HG03159 (cell line): ENCODE measurements around the gene TCEA3.

Experiments
- ATAC-seq: cut with Tn5 transposase; IDR thresholded peaks from one replicate; pipeline ENCODE4 v1.9.1; 2021; ENCODE audit warnings: mild to moderate bottlenecking, moderate library complexity; ENCODE audit not compliant: unreplicated experiment

Gene TCEA3

DNA sequence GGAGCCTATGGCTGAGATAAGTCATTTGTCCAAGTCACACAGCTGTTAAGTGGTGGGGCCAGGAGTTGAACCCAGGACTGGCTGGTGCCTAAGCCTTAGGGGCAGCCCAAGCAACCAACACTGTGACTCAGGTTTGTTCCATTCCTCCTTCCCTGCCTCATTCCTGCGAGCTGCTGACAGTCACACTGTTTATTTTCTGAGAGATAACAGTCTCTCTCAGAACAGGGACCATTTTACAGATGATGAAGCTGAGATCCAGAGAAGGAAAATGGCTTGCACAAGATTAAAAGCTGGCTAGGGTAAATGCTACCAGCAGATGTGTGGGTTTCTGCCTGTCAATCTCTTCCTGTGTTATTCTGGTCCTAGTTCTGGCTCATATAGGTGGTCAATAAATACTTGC, 24.3 kb upstream of the TCEA3 start:
- ATAC-seq: no peak

DNA sequence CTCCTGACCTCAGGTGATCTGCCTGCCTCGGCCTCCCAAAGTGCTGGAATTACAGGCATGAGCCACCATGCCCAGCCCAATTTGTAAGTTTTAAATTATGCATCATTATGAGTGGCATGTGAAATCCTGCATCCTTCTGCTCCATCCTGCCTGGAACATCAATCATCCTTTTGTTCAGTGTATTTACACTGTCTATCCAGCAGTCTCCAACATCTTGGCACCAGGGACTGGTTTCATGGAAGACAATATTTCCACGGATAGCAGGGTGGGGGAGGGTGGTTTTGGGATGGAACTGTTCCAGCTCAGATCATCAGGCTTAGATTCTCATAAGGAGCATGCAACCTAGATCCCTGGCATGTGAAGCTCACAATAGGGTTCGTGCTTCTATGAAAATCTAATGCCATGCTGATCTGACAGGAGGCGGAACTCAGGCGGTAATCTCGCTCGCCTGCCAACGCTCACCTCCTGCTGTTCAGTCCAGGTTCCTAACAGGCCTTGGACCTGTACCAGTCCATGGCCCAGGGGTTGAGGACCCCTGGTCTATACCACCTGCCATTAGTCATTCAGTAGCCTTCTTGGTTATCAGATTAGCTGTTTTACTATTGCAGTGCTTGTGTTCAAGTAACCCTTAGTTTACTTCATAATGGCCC, 22.2 kb upstream of the TCEA3 start:
- no peak for ATAC-seq

DNA sequence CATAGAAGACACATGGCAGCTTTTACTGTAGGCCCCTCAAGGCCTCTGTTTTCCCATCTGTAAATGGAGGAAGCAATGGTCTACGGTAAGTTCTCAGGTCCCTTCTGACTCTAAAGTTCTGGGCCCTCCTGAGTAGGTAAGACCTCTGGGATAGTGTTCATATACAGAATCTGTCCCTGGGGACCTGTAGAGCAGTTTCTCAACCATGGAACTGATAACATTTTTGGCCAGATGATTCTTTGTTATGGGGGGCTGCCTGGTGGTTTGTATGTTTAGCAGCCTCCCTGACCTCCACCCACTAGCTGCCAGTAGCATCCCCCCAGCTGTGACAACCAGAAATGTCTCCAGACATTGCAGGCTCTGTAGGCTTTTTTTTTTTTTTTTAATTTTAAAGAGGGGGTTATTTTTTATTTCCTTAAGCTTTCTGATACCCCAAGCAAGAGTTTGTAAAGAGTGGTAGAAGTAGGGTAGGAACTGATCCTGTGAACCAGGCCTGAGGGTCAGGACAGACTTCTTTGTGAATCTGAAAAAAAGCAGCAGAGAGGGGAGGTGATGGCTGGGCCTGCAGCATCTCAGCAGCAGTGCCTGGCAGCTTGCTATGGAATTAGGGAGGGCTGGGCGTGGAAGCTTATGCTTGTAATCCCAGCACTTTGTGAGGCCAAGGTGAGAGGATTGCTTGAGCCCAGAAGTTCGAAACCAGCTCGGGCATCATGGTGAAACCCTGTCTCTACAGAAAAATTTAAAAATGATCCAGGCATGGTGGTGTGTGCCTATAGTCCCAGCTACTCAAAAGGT, 20.2 kb upstream of the TCEA3 start:
- ATAC-seq: no peak

DNA sequence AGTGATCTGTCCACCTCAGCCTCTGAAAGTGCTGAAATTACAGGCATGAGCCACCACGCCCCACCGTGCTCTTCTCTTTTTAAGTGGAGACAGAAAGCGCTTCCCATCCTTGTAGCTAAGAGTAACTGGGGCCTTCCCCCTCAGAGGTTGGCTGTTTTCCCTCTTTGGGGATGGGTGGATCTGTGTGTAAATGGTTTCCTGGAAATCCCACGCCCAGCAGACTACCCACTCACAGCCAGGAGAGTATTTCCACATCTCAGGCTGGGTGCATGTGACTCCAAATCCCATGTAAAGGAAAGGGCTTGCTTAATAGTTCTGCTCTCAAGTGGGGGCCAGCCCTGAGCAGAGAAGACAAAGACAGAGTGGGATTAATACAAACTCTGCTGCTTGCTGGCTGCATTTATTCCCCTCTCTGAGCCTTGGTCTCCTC, 19.6 kb upstream of the TCEA3 start:
- ATAC-seq: no peak

DNA sequence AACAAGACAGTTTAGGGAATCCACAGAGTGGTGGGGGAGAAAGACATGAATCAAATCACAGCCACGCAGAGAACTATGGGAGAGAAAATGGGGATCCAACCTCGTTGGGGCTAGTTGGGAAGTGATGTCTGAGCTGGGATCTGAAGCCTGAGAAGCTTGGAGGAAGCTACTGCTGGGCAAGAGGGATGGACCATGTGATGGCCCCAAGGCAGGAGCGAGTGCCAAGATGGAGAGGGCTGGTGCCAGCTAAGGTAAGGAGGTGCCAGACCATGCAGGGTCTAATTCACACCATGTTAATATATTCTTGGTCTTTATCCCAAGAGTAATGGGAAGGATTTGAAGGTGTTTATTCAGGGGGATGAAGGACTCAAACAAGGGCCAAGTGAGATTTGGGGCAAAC, 18.2 kb upstream of the TCEA3 start:
- no peak for ATAC-seq

DNA sequence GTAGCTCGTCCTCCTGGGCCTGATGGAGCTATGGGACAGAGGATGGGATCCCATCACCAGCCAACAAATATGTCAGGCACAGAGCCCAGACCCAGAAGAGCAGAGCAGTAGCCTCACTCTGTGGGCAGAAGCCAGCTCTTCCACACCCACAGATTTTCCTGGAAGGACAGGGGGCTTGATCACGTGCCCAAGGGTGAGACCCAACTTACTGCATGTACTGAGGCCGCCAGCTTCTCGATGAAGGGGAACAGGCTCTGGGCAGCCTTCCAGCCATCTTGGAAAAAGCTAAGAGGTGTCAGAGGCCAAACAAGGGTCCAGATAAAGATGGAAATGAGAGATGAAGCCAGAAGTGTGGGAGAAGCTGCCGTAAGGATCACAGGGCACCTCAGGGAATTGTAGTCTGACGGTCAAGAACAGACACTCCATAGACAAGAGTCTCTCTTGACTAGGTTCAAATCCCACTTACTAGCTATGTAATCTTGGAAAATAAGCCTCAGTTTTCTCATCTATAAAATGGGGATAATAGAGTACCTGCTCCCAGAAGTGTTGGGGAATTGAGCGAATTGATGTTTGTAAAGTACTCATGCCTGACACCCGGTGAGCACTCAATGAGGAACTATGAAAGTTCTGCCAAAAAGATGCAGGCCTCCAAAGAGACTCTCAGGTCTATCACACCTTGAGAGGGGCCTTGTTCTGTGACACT, 17.0 kb upstream of the TCEA3 start:
- ATAC-seq: no peak

DNA sequence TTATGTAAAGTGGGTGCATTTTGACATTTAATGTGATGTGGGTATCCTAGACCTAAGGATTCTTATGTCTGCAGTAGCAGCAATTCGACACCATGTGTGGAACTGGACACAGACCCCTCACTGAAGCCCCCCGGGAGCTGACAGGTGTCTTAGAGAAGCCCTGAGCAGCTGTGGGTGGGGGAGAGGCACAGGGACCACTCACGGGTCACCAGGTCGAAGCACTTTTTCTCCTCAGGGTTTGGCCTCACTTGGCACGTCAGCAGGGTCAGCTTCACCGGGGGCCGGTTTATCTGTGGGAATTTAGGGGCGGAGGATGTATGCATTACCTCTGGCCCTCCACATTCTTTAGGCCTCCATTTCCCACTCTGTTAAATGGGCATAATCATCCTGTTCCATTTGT, 14.0 kb upstream of the TCEA3 start:
- ATAC-seq: no peak

DNA sequence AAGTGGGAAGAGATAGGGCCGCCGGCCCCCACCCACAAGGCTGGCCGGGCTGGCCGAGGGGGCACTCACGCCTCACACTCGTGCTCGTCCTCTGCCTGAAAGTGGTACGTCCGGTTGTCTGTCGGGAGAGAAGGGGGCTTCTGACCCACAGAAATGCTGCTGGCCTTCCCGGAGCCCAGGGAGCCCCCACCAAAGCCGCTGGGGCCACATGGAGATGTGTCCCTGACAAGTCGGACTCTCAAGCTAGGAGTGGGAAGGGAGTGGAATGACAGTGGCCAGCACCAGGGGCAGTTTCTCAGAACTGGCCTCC, 12.8 kb upstream of the TCEA3 start:
- no peak for ATAC-seq

DNA sequence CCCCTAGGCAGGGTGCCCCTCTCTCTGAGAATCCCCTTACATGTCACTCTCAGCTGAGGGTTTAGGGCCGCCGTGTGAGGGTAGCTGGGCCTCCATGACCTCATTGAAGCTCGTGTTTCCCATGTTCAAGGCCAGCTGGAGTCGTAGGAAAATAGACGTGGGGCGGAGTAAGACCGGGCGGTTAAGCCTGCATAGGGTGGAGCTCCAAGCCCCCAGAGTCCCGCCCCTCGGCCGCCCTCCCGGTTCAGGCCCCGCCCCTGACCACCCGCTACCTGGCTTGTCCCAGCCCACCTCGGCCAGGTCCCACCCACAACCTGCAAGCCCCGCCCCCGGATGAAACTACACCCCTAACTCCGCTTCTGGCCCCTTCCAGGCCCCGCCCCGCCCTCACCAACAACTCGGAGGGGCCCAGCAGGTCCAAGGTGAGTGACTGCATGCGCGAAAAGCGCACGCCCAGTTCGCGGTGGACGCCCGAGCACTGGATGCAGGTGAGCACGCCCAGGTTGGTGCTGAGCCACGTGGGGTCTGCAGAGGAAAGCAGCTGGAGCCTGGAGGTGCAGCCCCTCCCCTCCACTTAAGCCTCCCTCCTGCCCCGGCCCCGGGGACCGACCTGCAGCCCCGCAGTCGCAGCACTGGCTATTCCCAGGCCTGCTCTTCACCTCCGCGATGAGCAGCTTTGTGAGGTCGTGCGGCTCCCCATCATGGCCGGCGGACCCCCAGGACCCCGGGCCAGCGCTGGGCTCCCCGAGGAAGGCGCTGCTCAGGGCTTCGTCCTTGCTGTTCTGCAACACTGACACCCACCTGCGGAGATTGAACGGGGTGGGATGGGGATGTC, 12.2 kb upstream of the TCEA3 start:
- no peak for ATAC-seq

DNA sequence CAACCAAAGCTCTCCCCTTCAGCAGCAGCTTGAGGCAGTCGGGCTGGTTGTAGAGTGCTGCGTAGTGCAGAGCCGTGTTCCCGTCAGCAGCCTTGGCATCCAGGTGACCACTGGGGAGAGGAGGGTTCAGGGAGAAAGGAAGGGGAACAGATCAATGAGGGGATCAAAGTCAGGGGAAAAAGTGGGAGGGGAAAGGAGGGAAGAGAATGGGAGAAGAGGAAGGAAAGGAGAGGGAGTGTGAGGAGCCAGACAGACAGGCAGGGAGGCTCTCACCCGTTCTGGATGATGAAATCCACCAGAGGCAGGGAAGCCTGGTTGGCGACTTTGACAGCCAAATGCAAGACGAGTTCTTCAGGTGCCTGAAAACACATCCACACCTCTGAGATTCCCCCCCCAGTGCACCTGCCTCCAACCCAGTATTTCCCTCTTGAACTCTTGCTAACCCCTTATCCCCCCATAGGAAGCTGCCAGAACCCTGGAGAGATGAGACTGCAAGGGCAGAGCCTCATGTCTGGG, 9.8 kb upstream of the TCEA3 start:
- no peak for ATAC-seq

DNA sequence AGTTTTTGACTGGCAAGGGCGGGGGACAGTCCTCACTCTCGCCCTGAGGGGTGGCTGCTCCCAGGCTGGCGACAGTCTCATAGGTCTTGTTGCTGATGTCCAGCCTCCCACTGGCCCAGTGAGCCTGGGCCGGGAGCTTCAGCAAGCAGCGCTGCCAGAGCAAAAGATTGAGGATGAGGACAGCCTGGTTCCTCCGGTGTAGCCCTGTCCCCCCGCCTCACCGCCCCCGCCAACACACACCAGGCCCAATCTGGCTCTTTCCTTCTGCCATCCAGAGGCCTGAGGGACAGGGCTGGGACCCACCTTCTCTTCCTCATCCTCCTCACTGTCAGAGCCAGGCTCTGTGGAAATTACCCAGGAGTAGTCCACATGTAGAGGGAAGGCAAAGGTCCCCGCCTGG, 8.6 kb upstream of the TCEA3 start:
- no peak for ATAC-seq

DNA sequence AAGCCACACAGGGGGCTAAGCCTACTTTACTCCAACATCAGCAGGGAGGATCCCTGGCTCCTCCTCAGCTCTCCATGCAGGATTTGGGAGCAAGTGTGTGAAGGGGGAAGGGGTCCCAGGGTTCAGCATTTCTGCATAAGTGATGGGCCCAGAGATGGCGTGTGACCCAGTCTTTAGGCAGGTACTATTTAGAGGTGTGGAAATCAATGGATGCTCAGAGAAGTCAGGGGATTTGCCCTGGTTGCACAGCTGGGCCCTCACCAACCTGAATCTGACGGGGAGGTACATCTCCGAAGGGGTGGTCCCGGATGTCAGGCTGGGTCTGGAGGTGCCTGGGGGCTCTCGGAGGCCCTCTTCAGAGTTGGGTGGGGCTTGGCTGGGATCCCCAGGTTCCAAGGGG, 6.9 kb upstream of the TCEA3 start:
- no peak for ATAC-seq

DNA sequence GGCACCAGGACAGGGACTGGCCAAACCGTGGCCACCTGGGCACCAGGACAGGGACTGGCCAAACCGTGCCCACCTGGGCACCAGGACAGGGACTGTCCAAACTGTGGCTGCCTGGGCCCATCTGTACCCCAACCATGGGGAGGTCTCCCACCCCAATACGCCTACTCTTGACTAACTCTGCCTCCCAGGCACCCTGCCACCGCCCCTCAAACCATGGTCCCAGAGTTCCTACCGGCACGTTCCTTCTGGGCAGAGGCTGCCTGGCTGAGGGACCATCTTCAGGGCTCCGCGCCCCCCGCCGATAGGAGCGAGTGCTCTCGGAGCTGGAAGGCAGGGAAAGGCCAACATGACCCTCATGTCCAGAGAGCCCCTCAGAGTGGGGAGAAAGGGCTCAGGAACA, 6.3 kb upstream of the TCEA3 start:
- ATAC-seq: no peak

DNA sequence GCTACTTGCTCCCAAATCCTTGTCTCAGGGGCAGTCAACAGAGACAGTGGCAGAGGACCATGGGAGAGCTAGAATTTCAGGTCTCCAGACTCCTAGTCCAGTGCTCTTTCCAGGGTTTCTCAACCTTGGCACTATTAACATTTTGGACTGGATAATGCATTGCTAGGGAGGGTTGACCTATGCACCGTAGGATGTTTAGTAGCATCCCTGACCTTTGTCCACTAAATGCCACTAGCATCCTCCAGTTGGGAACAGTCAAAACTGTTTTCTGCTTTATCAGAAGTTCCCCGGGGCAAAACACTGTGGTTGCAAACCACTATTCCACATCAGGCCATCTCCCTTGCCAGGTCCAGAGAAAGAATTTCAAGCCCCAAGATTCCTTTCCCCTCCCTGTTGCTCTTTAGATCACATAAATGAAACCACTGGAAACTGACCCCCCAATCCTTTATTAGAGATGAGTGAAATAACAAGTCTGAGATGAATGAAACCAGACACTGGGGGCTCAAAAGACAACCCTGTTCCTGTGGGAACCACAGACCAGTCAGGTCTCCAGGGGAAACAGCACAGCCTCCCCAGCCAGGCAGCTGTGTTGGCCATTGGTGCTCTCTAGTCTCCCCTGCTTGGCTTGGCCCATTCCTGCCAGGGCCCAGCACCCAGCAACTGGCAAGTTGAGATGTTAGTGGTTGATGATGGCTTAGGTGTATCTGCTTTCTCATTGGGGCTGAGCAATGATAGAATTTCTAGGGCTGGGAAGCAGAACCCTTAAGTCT, 3.8 kb upstream of the TCEA3 start:
- no peak for ATAC-seq

DNA sequence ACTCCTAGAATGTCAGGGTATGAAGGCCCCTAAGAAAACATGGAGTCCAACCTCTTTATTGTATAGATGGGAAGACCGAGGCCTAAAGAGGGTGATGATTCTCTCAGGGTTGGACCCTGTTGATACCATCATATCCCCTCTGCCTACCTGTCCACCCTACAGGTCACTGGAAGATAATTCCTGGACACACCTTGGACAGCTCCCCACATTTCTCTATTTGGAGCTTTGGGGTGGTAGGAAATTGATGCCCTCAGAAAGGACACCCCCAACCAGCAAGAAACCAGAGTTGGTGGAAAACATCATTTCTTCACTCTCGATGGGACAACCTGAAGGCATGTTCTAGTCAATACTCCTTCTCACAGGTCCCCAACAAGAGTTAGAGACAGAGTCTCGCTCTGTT, 3.0 kb upstream of the TCEA3 start:
- no peak for ATAC-seq

DNA sequence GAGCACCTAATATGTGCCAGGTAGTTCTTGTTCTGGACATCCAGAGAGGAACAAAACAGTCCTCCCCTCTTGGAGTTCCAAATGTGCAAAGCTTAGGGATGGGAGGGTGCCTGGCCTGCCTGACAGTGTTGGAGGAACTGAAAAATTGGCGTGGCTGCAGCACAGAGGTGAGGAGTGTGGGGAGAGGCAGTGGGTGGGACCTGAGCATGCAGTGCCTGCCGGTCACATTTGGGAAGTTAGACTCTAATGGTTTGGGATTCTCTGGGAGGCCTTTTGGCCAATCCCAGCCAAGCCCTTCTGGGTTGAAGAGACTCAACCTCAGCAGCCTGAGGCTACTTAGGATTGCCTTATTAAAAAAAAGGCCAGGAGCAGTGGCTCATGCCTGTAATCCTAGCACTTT, 2.3 kb upstream of the TCEA3 start:
- no peak for ATAC-seq

DNA sequence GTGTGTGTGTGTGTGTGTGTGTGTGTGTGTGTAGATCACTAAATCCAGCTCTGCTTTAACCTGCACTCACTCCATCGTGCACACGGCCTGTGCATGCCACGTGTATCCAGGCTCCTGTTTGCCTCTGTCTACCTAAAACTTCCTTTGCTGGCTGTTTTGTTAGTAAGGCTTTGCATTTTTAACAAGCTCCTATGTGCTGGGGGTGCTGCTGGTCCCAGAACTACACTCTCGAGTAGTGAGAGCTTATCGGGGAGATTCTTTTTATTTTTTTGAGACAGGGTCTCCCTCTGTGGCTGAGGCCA, 596 bp upstream of the TCEA3 start:
- no peak for ATAC-seq

DNA sequence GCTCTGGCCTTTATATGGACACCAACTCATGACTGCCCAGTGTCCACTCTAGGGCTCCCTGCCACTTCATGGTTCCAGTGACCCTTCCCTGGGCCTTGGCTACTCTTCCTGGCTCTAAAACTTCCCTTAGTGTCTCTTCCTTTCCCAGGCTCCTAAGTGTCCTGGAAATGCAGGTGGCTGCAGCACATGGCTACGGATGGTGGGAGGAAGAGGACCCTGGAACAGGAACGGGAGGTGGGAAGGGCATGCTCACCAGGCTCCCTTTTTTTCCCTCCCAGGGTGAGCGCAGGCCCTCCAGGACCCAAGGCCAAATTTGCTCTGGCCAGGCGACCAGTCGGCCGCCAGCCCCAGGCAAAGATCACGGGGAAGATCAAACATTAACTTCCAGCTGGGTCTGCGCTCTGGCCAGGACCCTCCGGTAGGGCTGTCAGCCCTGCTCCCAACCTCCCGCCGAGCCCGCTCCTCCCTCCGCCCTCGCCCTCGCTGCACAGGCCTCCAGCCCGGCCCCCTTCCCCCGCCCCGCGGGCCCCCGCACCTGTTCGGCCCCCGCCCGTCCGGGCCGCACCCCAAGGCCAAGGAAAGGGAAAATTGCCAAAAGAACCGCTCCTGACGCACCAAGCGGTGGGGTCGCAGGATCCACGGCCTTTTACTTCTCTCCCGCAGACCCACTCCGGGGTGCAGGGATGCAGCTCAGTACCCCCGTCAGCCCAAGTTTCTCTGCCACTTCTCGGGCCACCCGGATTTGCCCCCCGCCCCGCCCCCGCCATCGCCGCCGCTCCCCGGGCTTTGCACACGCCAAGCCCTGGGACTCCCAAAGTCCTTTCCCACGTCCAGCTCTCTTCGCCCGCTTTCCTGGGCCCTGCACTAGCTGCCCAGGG, 894 bp downstream of the TCEA3 start:
- no peak for ATAC-seq

DNA sequence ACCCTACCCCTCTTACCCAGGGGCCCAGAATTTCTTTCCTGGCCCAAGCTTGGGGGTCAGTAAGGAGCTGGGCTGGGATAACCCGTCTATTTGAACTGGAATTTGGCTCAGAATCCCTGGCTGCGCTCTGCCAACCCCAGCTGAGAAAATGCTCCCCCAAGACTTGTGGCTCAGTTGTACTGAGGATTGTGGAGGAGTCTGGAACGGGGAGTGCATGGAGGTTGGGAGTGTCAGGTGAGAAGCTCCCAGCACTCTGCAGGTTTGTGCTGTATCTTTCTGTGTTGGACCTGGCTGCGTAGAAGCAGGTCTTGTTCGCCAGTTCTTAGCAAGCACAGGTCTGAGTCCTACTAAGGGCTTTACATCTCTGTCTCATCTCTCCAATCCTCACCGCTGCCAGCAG, 1.6 kb downstream of the TCEA3 start:
- no peak for ATAC-seq
